ENCODE results near the gene FXYD5.

FXYD5 gene

GRCh38 chr19:35138305-35138892 lies 16.1 kb upstream of the FXYD5 start, which contains the start of gene FXYD1:
TSS of gene FXYD1 (plus strand) at chr19:35138824. CDS start at chr19:35140080, 1,256 bp downstream.
- Histone ChIP-seq H3K9me3 (ENCODE audit: control insufficient read depth, low read length) (no peaks in the 10 kb centered on the region), H3K27ac (ENCODE audit: insufficient read depth, low read depth, low read length, poor library complexity, severe bottlenecking) (peak within 1 kb of the TSS; percentile 81), H3K4me3 (ENCODE audit: insufficient read depth, low read depth, low read length) (no peak within 1 kb of the TSS), H3K36me3 (ENCODE audit: control insufficient read depth, insufficient read depth, low read length) (no peaks in the 10 kb centered on the region), H3K27me3 (ENCODE audit: control insufficient read depth, insufficient read depth, low read length, poor library complexity, severe bottlenecking) (peaks cover 19% of the 10 kb centered on the region), H3K4me1 (ENCODE audit: control insufficient read depth, insufficient read depth, low read length) (peaks cover 59% of the 10 kb centered on the region)
- 71 to 72% methylated on average over 18 of the region's 18 CpGs for WGBS, 2 experiments

DNA sequence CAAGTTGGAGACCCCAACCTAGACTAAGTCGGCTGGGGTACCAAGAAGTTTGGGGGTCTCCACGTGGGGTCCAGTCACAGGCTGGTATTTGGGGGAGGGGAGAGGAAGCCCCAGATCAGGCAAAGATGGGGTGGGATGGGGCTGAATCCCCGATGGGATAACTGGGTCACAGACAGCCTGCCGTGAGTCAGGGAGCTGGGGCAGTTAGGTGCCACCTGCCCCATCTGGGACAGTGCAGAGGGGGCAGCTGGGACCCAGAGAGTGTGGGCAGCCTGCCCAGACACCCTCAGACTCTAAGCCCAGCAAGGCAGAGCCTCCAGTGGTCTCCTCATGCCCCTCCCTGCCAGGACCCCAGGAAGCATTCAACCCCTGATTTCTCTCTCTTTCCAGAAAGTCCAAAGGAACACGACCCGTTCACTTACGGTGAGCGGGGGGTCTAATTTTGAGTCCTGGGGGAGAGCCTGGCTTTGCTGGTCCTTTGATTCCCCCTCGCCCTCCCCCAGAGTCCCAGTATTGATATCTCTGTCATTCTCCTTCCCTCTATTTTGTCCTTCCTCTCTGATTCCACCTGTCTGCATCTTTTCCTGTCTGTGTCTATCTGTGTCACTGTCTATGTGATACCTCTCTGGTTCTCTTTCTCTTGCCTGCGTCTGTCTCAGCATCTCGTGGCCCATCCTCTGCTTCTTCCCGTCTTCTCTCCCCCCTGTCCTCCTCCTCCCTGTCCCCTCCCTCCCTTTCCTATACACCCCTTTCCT lies 14.2 kb upstream of the FXYD5 start:
- Histone ChIP-seq H3K4me3 (ENCODE audit: insufficient read depth, low read depth, low read length) (no peak overlapping the region), H3K27ac (ENCODE audit: insufficient read depth, low read depth, low read length, poor library complexity, severe bottlenecking) (no peak overlapping the region), H3K27me3 (ENCODE audit: control insufficient read depth, insufficient read depth, low read length, poor library complexity, severe bottlenecking) (peaks cover 34% of the 10 kb centered on the region), H3K4me1 (ENCODE audit: control insufficient read depth, insufficient read depth, low read length) (peaks cover 58% of the 10 kb centered on the region), H3K36me3 (ENCODE audit: control insufficient read depth, insufficient read depth, low read length) (no peaks in the 10 kb centered on the region), H3K9me3 (ENCODE audit: control insufficient read depth, low read length) (no peaks in the 10 kb centered on the region)
- WGBS, 2 experiments, result 83 to 85% methylated on average over 12 of the region's 12 CpGs

- Histone ChIP-seq H3K9me3 (ENCODE audit: control insufficient read depth, low read length) (no peaks in the 10 kb centered on the region), H3K27ac (ENCODE audit: insufficient read depth, low read depth, low read length, poor library complexity, severe bottlenecking) (no peak overlapping the region), H3K4me3 (ENCODE audit: insufficient read depth, low read depth, low read length) (no peak overlapping the region), H3K4me1 (ENCODE audit: control insufficient read depth, insufficient read depth, low read length) (peaks cover 53% of the 10 kb centered on the region), H3K36me3 (ENCODE audit: control insufficient read depth, insufficient read depth, low read length) (no peaks in the 10 kb centered on the region), H3K27me3 (ENCODE audit: control insufficient read depth, insufficient read depth, low read length, poor library complexity, severe bottlenecking) (peaks cover 34% of the 10 kb centered on the region)
- WGBS, 2 experiments, result 4% methylated on average over 44 to 46 of the region's 48 CpGs
These were observed 13.3 kb upstream of the FXYD5 start for GRCh38 chr19:35140962-35141836.

DNA sequence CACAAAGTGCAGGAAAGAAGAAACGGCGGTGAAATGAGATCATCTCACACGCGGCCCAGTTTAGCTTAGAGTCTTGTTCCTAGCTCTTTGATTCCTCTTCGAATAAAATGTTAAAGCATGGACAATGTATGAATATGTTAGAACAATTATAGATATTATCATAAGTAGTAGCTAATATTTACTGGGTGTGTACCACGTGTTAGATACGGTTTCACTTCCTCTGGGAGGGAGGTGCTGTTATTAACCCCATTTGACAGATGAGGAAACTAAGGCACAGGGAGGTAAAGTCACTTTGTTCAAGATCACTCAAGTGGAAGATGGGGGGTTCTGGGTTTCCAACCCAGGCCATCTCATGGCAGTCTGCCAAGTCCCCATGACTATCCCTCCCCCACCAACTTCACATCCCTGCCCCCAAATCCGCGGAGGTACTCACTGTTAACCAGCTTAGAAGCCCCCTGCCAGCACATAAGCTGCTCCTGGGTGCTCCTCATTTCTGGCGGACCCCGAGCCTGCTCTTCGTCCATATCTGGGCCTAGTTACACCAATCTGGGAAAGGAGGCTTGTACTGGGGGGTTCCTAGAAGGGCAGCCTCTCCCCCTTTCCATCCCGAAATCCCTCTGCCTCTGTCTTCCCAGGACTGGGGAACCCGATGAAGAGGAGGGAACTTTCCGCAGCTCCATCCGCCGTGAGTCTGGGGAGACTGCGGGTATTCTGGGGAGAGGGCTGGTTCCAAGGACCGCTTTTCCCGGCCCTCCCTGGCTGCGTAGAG lies 12.5 kb upstream of the FXYD5 start:
- H3K27me3 ChIP-seq (ENCODE audit: control insufficient read depth, insufficient read depth, low read length, poor library complexity, severe bottlenecking), result peaks cover 34% of the 10 kb centered on the region
- WGBS, 2 experiments, result 13 to 14% methylated on average over 20 to 21 of the region's 21 CpGs
- peaks cover 53% of the 10 kb centered on the region for H3K4me1 ChIP-seq (ENCODE audit: control insufficient read depth, insufficient read depth, low read length)
- H3K4me3 ChIP-seq (ENCODE audit: insufficient read depth, low read depth, low read length), result peak overlapping the region; percentile 31
- no peaks in the 10 kb centered on the region for H3K9me3 ChIP-seq (ENCODE audit: control insufficient read depth, low read length)
- H3K36me3 ChIP-seq (ENCODE audit: control insufficient read depth, insufficient read depth, low read length), result no peaks in the 10 kb centered on the region
- no peak overlapping the region for H3K27ac ChIP-seq (ENCODE audit: insufficient read depth, low read depth, low read length, poor library complexity, severe bottlenecking)

DNA sequence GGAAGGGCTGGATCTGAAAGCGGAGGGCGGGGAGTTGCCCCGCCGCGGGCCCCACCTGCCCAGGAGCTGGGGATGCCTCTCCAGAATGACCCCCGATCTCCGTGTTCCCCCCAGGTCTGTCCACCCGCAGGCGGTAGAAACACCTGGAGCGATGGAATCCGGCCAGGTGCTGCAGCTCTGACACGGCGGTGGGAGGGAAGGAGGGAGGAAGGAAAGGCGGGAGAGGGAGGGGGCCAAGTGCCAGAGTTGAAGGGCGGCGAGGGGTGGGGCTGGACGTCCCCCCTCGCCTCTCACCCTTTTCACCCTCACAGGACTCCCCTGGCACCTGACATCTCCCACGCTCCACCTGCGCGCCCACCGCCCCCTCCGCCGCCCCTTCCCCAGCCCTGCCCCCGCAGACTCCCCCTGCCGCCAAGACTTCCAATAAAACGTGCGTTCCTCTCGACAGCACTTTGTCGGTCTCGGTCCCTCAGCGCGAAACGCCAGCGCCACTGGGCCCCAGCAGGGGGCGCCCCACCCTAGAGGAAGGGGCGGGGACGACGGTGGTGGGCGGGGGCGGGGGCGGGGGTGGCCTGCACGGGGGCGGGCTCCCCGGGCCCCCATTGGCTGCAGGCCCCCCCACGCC lies 11.8 kb upstream of the FXYD5 start:
- peaks cover 53% of the 10 kb centered on the region for H3K4me1 ChIP-seq (ENCODE audit: control insufficient read depth, insufficient read depth, low read length)
- no peak overlapping the region for H3K27ac ChIP-seq (ENCODE audit: insufficient read depth, low read depth, low read length, poor library complexity, severe bottlenecking)
- H3K27me3 ChIP-seq (ENCODE audit: control insufficient read depth, insufficient read depth, low read length, poor library complexity, severe bottlenecking), result peaks cover 34% of the 10 kb centered on the region
- no peaks in the 10 kb centered on the region for H3K9me3 ChIP-seq (ENCODE audit: control insufficient read depth, low read length)
- WGBS, 2 experiments, result 0 to 1% methylated on average over 44 to 45 of the region's 46 CpGs
- no peaks in the 10 kb centered on the region for H3K36me3 ChIP-seq (ENCODE audit: control insufficient read depth, insufficient read depth, low read length)
- H3K4me3 ChIP-seq (ENCODE audit: insufficient read depth, low read depth, low read length), result peak overlapping the region; percentile 35

GRCh38 chr19:35143231-35143715 lies 11.3 kb upstream of the FXYD5 start, which contains the start of gene FXYD7:
TSS of gene FXYD7 (plus strand) at chr19:35143255. CDS start at chr19:35143334, 79 bp downstream.
- H3K9me3 ChIP-seq (ENCODE audit: control insufficient read depth, low read length), result no peaks in the 10 kb centered on the region
- H3K4me1 ChIP-seq (ENCODE audit: control insufficient read depth, insufficient read depth, low read length), result peaks cover 48% of the 10 kb centered on the region
- no peaks in the 10 kb centered on the region for H3K36me3 ChIP-seq (ENCODE audit: control insufficient read depth, insufficient read depth, low read length)
- WGBS, 2 experiments, result 2% methylated on average over 29 to 31 of the region's 31 CpGs
- peaks cover 34% of the 10 kb centered on the region for H3K27me3 ChIP-seq (ENCODE audit: control insufficient read depth, insufficient read depth, low read length, poor library complexity, severe bottlenecking)
- H3K27ac ChIP-seq (ENCODE audit: insufficient read depth, low read depth, low read length, poor library complexity, severe bottlenecking), result no peak within 1 kb of the TSS
- peak within 1 kb of the TSS; percentile 35 for H3K4me3 ChIP-seq (ENCODE audit: insufficient read depth, low read depth, low read length)

- H3K27ac ChIP-seq (ENCODE audit: insufficient read depth, low read depth, low read length, poor library complexity, severe bottlenecking), result no peak overlapping the region
- no peak overlapping the region for H3K4me3 ChIP-seq (ENCODE audit: insufficient read depth, low read depth, low read length)
- WGBS, 2 experiments, result 11 to 19% methylated on average over 3 of the region's 3 CpGs
- H3K36me3 ChIP-seq (ENCODE audit: control insufficient read depth, insufficient read depth, low read length), result no peaks in the 10 kb centered on the region
- no peaks in the 10 kb centered on the region for H3K9me3 ChIP-seq (ENCODE audit: control insufficient read depth, low read length)
- H3K4me1 ChIP-seq (ENCODE audit: control insufficient read depth, insufficient read depth, low read length), result peaks cover 43% of the 10 kb centered on the region
- H3K27me3 ChIP-seq (ENCODE audit: control insufficient read depth, insufficient read depth, low read length, poor library complexity, severe bottlenecking), result peaks cover 34% of the 10 kb centered on the region
These were observed 10.7 kb upstream of the FXYD5 start for GRCh38 chr19:35143818-35144217.

- H3K4me1 ChIP-seq (ENCODE audit: control insufficient read depth, insufficient read depth, low read length), result peaks cover 39% of the 10 kb centered on the region
- no peaks in the 10 kb centered on the region for H3K9me3 ChIP-seq (ENCODE audit: control insufficient read depth, low read length)
- H3K27me3 ChIP-seq (ENCODE audit: control insufficient read depth, insufficient read depth, low read length, poor library complexity, severe bottlenecking), result peaks cover 34% of the 10 kb centered on the region
- no peak overlapping the region for H3K27ac ChIP-seq (ENCODE audit: insufficient read depth, low read depth, low read length, poor library complexity, severe bottlenecking)
- WGBS, 2 experiments, result 11 to 14% methylated on average over 6 of the region's 6 CpGs
- H3K36me3 ChIP-seq (ENCODE audit: control insufficient read depth, insufficient read depth, low read length), result no peaks in the 10 kb centered on the region
- H3K4me3 ChIP-seq (ENCODE audit: insufficient read depth, low read depth, low read length), result no peak overlapping the region
These were observed 10.3 kb upstream of the FXYD5 start for GRCh38 chr19:35144259-35144599.
